OCI-LY3 (cell line): ENCODE data around the gene AMDHD2.

Source experiments
- H2AFZ ChIP-seq: fragments of 200-600, 300-600 bp; shearing (Covaris generic); 2 replicates; pipeline ENCODE4 v1.6.0; 2014; ENCODE audit warnings: antibody characterized with exemption, low read depth, low read length
- H3K27ac ChIP-seq: fragments of 200-600, 300-600 bp; sonication (generic); 2 replicates; pipeline ENCODE4 v1.5.1; 2014; ENCODE audit warnings: mild to moderate bottlenecking, low read length, moderate library complexity, mixed read lengths
- H3K27me3 ChIP-seq: fragments of 200-600, 300-600 bp; sonication (generic); 2 replicates; pipeline ENCODE4 v1.6.1; 2014; ENCODE audit warnings: low read depth, low read length, mixed read lengths
- H3K36me3 ChIP-seq: fragments of 200-600, 300-600 bp; sonication (generic); replicated peaks from 2 replicates; pipeline ENCODE3; 2014; ENCODE audit warnings: low read depth, low read length, mixed read lengths
- H3K4me1 ChIP-seq: fragments of 300-600, 200-600 bp; sonication (generic); 2 replicates; pipeline ENCODE4 v1.6.1; 2014; ENCODE audit warnings: low read length, mixed read lengths
- H3K4me2 ChIP-seq: fragments of 200-600, 300-600 bp; sonication (generic); 2 replicates; pipeline ENCODE4 v1.6.1; 2014; ENCODE audit warnings: low read length, mixed read lengths
- H3K4me3 ChIP-seq: fragments of 300-600, 200-600 bp; sonication (generic); 2 replicates; pipeline ENCODE4 v1.5.1; 2014; ENCODE audit warnings: antibody characterized with exemption, mild to moderate bottlenecking, low read length, moderate library complexity
- H3K79me2 ChIP-seq: fragments of 300-600, 200-600 bp; shearing (Covaris generic); 2 replicates; pipeline ENCODE4 v1.6.1; 2014; ENCODE audit warnings: mild to moderate bottlenecking, low read length, mixed read lengths
- H3K9ac ChIP-seq: fragments of 300-600, 200-600 bp; shearing (Covaris generic); 2 replicates; pipeline ENCODE4 v1.6.0; 2014; ENCODE audit warnings: mild to moderate bottlenecking, low read length, moderate library complexity
- H3K9me3 ChIP-seq: fragments of 200-600, 300-600 bp; shearing (Covaris generic); 2 replicates; pipeline ENCODE4 v1.6.1; 2014; ENCODE audit warnings: low read length, mixed read lengths; ENCODE audit not compliant: insufficient read depth
- H4K20me1 ChIP-seq: fragments of 200-600, 300-600 bp; sonication (generic); 2 replicates; pipeline ENCODE4 v1.6.1; 2016; ENCODE audit warnings: low read length, mixed read lengths; ENCODE audit not compliant: insufficient read depth
- EZH2phosphoT487 ChIP-seq: fragments of 200-600 bp; shearing (Covaris generic); IDR thresholded peaks from 2 replicates; pipeline ENCODE4 v1.6.1; 2018; ENCODE audit warnings: antibody characterized with exemption, mixed run types, low read depth
- TF ChIP-seq, protein P1 (sequence below): fragments of 200-600, 300-600 bp; sonication (generic); IDR thresholded peaks from 2 replicates; pipeline ENCODE4 v1.5.1; 2014; ENCODE audit warnings: antibody characterized with exemption, low read length, low read depth

Gene AMDHD2

GRCh38 chr16:2495041-2495440 lies 25.1 kb upstream of the AMDHD2 start:
- Histone ChIP-seq H3K27me3 (no peaks in the 10 kb centered on the region), H3K4me3 (no peak overlapping the region), H3K4me2 (no peak overlapping the region), H3K4me1 (no peaks in the 10 kb centered on the region), H2AFZ (no peak overlapping the region), H3K36me3 (no peaks in the 10 kb centered on the region), H3K9ac (no peak overlapping the region), H3K79me2 (no peaks in the 10 kb centered on the region), H3K9me3 (no peaks in the 10 kb centered on the region), H3K27ac (no peak overlapping the region), H4K20me1 (no peaks in the 10 kb centered on the region)
- no peak for TF ChIP-seq EZH2phosphoT487
- TF ChIP-seq, protein P1, sequence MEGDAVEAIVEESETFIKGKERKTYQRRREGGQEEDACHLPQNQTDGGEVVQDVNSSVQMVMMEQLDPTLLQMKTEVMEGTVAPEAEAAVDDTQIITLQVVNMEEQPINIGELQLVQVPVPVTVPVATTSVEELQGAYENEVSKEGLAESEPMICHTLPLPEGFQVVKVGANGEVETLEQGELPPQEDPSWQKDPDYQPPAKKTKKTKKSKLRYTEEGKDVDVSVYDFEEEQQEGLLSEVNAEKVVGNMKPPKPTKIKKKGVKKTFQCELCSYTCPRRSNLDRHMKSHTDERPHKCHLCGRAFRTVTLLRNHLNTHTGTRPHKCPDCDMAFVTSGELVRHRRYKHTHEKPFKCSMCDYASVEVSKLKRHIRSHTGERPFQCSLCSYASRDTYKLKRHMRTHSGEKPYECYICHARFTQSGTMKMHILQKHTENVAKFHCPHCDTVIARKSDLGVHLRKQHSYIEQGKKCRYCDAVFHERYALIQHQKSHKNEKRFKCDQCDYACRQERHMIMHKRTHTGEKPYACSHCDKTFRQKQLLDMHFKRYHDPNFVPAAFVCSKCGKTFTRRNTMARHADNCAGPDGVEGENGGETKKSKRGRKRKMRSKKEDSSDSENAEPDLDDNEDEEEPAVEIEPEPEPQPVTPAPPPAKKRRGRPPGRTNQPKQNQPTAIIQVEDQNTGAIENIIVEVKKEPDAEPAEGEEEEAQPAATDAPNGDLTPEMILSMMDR: no peak

GRCh38 chr16:2496223-2497115 lies 23.7 kb upstream of the AMDHD2 start:
- peaks cover 6% of the 10 kb centered on the region for H3K4me1 ChIP-seq

GRCh38 chr16:2497116-2497630 lies 23.0 kb upstream of the AMDHD2 start:
- no peak overlapping the region for H3K27ac ChIP-seq

More at GRCh38 chr16:2496223-2497115, 23.7 kb upstream of the AMDHD2 start:
- Histone ChIP-seq H3K27ac (no peak overlapping the region), H3K4me3 (no peak overlapping the region), H4K20me1 (no peaks in the 10 kb centered on the region), H3K27me3 (no peaks in the 10 kb centered on the region), H3K4me2 (no peak overlapping the region), H3K36me3 (no peaks in the 10 kb centered on the region), H3K9ac (no peak overlapping the region), H3K9me3 (no peaks in the 10 kb centered on the region), H2AFZ (no peak overlapping the region), H3K79me2 (no peaks in the 10 kb centered on the region)
- TF ChIP-seq EZH2phosphoT487: no peak

DNA sequence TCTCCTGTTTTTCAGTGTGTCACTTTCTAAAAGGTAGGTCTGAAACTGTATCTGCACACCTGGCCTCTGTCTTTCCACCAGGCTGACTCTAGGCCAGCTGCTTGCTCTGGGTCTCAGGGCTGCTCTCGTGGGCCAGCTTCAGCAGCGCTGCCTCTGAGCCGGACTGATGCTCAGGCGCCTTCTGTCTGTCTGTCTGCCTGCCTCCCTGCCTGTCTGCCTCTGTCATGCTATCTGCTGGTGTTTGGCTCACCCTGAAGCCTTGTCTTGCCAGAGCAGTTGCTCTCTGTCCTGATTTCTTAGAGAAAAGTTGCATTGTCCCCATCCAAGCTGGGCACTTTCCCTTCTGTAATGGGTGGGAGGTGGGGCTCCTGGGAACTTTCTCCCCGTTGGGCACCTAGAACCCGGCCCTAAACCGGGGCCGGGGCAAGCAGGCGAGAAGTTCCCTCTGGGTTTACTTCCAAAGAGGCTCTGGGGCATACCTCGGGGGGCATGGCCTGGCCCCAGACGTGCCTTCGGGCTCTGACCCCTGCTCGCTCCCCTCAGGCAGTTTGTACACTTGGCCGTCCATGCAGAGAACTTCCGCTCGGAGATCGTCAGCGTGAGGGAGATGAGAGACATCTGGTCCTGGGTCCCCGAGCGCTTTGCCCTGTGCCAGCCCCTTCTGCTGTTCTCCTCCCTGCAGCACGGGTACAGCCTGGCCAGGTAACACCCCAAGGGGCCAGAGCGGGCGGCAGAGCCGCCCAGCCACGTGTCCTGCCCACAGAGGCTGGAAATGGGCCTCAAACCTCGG lies 22.3 kb upstream of the AMDHD2 start:
- no peak overlapping the region for H3K4me2 ChIP-seq

More at GRCh38 chr16:2497116-2497630, 23.0 kb upstream of the AMDHD2 start:
- Histone ChIP-seq H3K27me3 (no peaks in the 10 kb centered on the region), H3K79me2 (no peaks in the 10 kb centered on the region), H3K4me1 (peaks cover 9% of the 10 kb centered on the region), H4K20me1 (no peaks in the 10 kb centered on the region), H3K9ac (no peak overlapping the region), H2AFZ (no peak overlapping the region), H3K36me3 (no peaks in the 10 kb centered on the region), H3K9me3 (no peaks in the 10 kb centered on the region), H3K4me2 (no peak overlapping the region), H3K4me3 (no peak overlapping the region)
- no peak for TF ChIP-seq EZH2phosphoT487
- TF ChIP-seq, protein P1: no peak

More for the DNA sequence above, 22.3 kb upstream of the AMDHD2 start:
- peaks cover 9% of the 10 kb centered on the region for H3K4me1 ChIP-seq
- H3K9ac ChIP-seq: no peak overlapping the region
- H3K36me3 ChIP-seq: no peaks in the 10 kb centered on the region
- no peak overlapping the region for H2AFZ ChIP-seq
- H3K27ac ChIP-seq: no peak overlapping the region
- no peak overlapping the region for H3K4me3 ChIP-seq
- H3K79me2 ChIP-seq: no peaks in the 10 kb centered on the region
- TF ChIP-seq, protein P1: no peak
- no peak for TF ChIP-seq EZH2phosphoT487
- H3K9me3 ChIP-seq: no peaks in the 10 kb centered on the region
- no peaks in the 10 kb centered on the region for H3K27me3 ChIP-seq
- H4K20me1 ChIP-seq: no peaks in the 10 kb centered on the region
